HG03442 (cell line): Measurements from ENCODE around the gene EXOC4.

Source experiments
- ATAC-seq: cut with Tn5 transposase; IDR thresholded peaks from one replicate; pipeline ENCODE4 v1.9.1; 2021; ENCODE audit warnings: mild to moderate bottlenecking, moderate library complexity; ENCODE audit not compliant: unreplicated experiment

EXOC4 gene

GRCh38 chr7:133812877-133813276 lies 560.0 kb downstream of the EXOC4 start:
- no peak for ATAC-seq

DNA sequence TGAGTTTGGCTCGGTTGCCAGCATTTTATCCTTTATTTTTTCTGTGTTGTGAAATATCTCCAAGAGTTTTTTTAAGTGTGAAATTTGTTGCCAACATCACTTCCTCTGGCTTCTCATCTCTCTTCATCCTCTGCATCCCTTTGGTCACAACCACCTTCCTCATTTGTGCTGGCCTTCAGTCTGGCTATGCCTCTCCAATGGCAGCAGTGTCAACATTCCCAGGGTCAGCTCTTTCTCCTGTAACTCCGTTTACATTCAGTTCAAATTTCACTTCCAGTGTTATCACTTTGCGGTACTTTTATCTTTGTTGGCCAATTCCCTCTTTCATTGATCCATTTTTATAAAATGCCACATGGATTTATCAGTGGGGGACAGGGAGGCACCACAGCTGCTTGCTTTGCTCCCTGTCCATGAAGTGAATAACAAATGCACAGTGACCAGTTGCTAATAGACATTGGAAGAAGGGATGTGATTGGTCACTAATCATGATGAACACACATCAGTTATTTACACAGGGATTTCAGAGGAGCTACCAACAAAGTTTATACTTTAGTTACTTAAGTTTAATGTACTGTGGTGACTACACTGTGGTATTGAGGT lies 562.8 kb downstream of the EXOC4 start:
- ATAC-seq: no peak

DNA sequence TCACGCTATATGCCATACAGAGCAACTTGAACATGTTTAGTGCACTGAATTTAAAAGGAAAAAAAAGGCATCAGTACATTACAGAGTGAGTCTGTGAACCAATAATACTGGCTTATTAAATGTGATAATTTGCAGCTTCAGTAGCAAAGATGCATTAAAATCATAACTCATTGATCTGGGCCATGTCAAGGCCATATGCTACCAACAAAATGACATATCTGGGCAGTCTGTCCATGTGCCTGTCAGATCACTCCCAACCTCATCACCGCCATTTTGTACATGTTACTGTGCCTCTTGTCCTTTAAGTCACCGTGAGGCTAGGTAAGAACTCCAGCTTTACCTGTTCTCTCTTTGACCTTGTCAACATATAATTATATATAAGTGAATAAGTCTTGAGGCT lies 566.8 kb downstream of the EXOC4 start:
- ATAC-seq: no peak

GRCh38 chr7:133820584-133820983 lies 567.7 kb downstream of the EXOC4 start:
- ATAC-seq: no peak

- ATAC-seq: no peak
Measured at GRCh38 chr7:133821171-133821570, 568.3 kb downstream of the EXOC4 start.

- ATAC-seq: no peak
Measured at GRCh38 chr7:133822001-133822641, 569.2 kb downstream of the EXOC4 start.

- no peak for ATAC-seq
Measured at GRCh38 chr7:133822868-133823552, 570.1 kb downstream of the EXOC4 start.

- no peak for ATAC-seq
Measured at GRCh38 chr7:133824132-133824531, 571.3 kb downstream of the EXOC4 start.

DNA sequence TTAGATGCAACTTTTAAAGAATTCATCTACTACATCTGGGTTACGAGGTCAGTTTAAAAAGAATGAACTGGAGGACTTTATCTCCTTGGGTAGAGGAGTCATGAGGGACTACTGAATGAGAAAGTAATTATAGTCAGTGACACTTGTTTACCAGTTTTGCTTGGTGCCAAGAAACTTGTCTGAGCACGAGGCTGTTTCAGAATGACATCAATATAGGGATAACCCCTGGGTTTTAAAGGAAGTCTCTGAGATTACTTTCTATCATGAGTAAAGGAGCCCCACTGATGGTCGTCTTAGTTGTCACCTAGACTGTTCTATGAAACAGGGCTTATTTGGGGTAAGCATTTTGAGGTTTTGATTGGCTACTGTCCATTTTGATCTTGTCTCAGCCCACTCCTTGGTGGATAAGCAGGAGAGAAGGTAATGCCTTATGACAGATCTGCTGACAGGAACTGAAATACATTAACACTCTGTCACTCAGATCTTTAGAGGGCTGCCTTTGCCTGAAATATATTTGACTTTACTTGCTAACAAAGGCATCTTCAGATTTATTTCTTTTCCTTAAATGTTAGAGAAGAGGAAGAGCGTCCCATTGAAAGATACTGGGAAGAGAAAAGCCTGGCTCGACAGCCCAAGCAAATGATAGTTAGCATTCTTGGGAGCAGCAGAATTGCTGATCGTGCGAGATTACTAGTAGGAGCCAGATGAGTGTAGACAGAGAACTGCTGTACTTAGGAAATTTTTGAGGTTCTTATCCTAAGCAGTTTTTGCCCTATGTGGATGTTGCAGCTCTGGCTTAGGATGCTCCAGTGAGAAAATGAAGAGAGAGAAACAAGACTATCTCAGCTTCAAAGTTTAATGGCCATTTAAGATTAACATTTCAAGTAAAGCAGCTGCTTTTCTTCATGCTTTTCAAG lies 575.1 kb downstream of the EXOC4 start:
- ATAC-seq: peak; percentile 84

- ATAC-seq: no peak
Measured at GRCh38 chr7:133828906-133829305, 576.0 kb downstream of the EXOC4 start.

GRCh38 chr7:133829336-133829897 lies 576.5 kb downstream of the EXOC4 start:
- ATAC-seq: no peak

- no peak for ATAC-seq
Measured at GRCh38 chr7:133830081-133830480, 577.2 kb downstream of the EXOC4 start.

DNA sequence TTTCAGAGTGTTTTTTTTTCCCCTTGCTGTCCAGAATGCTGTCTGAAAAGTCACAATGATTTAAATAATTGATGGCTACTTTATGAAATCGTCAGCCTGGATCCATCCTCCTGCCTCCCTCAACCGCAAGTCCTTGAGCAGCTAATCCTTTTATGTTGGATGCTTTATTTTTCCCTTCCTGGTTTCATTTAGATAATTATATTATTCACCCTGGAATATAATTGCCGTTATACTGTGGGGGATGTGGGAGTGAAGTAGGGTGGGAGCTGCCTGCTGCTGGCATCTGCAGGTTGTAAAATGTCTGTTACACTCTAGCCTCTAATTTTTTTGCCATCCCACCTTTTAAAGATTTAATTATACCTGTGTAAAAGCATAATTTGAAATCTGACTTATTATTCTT lies 583.8 kb downstream of the EXOC4 start:
- no peak for ATAC-seq

GRCh38 chr7:133837224-133837623 lies 584.3 kb downstream of the EXOC4 start:
- no peak for ATAC-seq

- ATAC-seq: no peak
Measured at GRCh38 chr7:133839121-133839520, 586.2 kb downstream of the EXOC4 start.

DNA sequence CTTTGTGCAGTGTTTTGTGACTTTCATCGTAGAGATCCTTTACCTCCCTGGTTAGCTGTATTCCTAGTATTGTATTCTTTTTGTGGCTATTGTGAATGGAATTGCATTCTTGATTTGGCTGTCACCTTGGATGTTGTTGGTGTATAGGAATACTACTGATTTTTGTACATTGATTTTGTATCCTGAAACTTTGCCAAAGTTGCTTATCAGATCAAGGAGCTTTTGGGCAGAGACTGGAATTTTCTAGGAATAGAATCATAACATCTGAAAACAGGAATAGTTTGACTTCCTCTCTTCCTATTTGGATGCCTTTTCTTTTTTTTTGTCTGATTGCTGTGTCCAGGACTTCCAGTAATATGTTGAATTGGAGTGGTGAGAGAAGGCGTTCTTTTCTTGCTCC lies 590.5 kb downstream of the EXOC4 start:
- no peak for ATAC-seq

- no peak for ATAC-seq
Measured at GRCh38 chr7:133845005-133845404, 592.1 kb downstream of the EXOC4 start.

DNA sequence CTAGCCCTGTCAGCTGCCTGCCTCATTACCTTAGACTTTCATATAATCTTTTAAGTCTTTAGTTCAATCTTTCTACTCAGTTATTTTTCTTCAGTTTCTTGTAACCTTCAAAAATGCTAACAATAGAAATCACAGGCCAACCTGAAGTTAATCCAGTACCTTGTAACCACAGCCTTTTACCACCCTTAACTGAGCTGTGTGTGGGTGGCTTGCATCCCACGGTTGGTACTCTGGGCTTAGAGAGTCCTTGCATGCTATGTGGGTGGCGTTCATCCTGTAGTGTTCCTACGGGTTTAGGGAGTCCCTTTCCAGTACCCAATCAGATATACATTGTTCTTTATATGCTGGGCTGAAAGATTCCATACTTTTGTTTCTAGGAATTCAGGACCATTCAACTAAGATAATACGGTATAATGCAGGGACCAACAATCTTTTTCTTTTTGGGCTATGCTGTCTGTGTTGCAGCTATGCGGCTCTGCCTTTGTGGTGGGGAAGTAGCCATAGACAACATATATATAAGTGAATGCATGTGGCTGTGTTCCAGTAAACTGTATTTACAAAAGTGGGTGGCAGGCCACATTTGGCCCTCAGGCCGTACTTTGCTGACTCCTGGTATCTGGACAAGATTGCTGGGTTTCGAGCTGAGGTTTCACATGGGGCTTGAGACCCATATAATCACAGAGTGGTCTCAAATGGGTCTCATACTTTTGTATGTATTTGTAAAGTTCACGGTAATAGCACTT lies 593.5 kb downstream of the EXOC4 start:
- ATAC-seq: no peak

DNA sequence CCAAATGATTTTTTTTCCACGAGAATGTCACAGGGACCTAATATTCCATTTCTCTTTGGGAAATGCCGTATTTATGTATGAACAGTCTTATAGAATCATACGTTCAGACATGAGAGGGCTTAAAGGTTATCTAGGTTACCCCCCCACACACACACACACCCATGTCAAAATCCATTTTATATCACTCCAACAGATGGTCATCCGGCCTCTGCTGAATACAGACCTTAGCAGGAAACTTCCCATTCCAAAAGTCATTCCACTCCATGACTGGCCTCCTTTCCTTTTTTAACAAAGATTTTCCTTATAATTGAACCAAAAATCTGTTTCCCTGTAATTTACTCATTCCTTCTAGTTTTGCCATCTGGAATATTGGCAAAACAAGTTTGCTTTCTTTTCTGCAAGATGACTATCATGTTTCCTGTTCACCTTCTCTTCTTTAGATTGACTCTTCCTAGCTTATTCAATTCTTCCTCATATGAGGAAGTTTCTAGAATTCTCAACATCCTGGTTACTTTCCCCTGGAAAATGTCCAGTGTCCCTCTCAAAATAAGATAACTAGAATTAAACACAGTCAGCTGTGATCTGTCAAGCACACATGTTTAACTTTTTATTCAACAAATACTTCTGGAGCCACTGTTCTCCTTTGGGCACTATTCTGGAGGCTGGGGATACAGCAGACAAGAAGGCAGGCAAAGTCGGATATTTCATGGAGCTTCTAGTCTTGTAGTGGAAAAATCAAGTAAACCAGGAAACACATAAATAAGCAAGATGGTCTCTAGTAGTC lies 597.8 kb downstream of the EXOC4 start:
- no peak for ATAC-seq

DNA sequence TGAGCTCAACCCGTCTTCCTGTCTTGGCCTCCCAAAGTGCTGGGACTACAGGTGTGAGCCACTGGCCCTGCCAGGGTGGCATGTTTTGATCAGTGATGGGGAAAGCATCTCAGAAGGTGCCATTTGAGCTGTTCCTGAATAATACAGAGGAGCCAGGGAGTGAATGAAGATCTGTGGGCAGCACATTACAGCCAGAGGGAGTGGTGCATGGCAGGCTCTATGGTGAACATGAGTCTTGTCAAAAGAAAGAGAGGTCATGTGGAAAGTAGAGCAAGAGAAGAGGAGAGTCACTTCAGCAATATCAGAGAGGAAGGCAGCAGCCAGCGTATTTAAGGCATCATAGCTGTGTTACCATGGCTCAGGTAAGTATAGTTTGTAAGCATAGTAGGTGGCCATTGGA lies 598.5 kb downstream of the EXOC4 start:
- no peak for ATAC-seq
